ENCODE data around the gene MPG.

The MPG gene

DNA sequence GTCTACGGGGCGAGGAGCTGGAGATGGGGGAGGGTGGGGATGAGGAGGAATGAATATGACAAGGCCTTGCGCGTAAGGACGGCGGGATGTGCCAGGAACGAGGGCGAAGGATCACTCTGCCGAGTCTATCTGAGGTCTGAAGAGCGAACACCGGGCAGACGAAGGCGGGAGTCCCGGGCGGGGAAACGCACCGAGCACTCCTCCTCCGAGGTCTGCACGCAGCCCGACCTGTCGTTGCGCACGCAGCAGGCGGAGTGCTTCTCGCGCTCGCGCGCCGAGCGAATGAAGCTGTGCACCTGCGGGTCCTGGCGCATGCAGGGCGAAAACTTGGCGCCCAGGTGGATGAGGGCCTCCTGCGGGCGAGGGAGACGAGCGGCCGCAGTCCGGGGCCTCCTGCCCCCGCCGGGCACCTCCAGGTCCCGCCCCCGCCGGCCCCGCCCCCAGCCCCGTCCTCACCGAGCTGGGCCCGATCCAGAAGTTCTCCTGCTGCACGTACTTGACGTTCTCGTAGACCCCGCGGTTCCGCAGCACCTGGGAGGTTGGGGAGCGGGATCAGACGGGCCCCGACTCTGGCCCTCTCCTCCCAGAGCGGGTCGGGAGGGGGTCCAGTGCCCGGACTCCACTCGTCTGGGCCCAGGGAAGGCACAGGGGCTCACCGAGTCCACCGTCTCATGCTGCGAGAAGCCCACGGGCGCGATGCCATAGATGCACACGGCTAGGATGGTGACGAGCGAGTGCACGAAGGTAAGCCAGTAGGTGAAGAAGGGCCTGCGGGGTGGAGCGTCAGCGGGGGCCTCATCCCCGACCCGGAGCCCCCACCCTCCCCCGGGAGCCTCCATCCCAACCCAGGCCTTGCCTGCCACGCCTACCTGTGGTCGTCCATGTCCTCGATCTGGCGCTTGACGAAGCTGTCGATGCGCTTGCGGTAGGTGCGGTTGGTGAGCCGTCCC, 16.8 kb upstream of the MPG start:
- no peak for TF ChIP-seq CTCF (IDR thresholded peaks at IDR 0.05; ENCODE audit: insufficient read depth, low read length, poor library complexity, severe bottlenecking)
- peak; percentile 16 for DNase-seq (ENCODE audit: extremely low read depth, insufficient read length)
- no peak overlapping the region for H3K4me3 ChIP-seq (replicated peaks; ENCODE audit: low read depth, low read length)
- peaks cover 20% of the 10 kb centered on the region for H3K36me3 ChIP-seq (ENCODE audit: control insufficient read depth, insufficient read depth, low read length)
- no peaks in the 10 kb centered on the region for H3K27me3 ChIP-seq (replicated peaks; ENCODE audit: control insufficient read depth, insufficient read depth, low read length)

DNA sequence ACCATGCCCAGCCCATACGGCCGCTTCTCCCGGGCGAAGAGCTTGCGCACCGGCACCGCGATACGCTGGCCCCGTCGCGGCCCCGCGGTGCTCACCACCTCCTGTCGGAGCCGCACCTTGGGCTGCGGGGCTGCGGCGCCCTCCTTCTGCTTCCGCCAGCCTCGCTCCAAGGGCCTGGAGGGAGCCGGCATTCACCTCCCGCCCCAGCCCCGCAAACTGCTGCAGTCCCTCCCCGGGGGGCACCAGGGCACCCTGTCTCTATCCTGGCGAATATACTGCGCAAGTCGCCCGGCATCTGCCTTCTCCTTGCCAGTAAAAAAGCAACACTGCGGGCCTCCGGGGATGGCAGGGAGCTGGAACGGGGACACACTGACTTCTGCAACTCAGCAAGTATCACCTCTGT, 16.1 kb upstream of the MPG start:
- TF ChIP-seq CTCF (IDR thresholded peaks at IDR 0.05; ENCODE audit: insufficient read depth, low read length, poor library complexity, severe bottlenecking): no peak
- peaks cover 14% of the 10 kb centered on the region for H3K36me3 ChIP-seq (ENCODE audit: control insufficient read depth, insufficient read depth, low read length)
- no peaks in the 10 kb centered on the region for H3K27me3 ChIP-seq (replicated peaks; ENCODE audit: control insufficient read depth, insufficient read depth, low read length)
- H3K4me3 ChIP-seq (replicated peaks; ENCODE audit: low read depth, low read length): no peak overlapping the region
- peak; percentile 6 for DNase-seq (ENCODE audit: extremely low read depth, insufficient read length)

- H3K4me3 ChIP-seq (replicated peaks; ENCODE audit: low read depth, low read length): no peak overlapping the region
- DNase-seq (ENCODE audit: extremely low read depth, insufficient read length): peak; percentile 10
- no peaks in the 10 kb centered on the region for H3K27me3 ChIP-seq (replicated peaks; ENCODE audit: control insufficient read depth, insufficient read depth, low read length)
- no peak for TF ChIP-seq CTCF (IDR thresholded peaks at IDR 0.05; ENCODE audit: insufficient read depth, low read length, poor library complexity, severe bottlenecking)
- H3K36me3 ChIP-seq (ENCODE audit: control insufficient read depth, insufficient read depth, low read length): peaks cover 9% of the 10 kb centered on the region
These were observed 15.6 kb upstream of the MPG start for GRCh38 chr16:62283-62967.

DNA sequence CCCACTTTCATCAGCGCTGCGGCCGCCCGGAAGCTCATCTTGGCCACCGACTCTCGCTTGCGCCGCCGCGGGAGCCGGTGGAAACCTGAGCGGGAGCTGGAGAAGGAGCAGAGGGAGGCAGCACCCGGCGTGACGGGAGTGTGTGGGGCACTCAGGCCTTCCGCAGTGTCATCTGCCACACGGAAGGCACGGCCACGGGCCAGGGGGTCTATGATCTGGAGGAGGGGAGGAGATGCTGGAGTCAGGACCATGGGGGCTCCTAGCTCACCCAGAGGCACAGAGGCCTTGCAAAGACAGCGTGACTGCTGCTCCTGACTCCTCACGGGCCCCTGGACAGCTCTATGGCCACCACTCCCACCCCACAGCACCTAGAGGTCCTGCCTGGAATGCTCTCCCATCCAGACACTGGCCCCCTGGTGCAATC, 15.0 kb upstream of the MPG start:
- TF ChIP-seq CTCF (IDR thresholded peaks at IDR 0.05; ENCODE audit: insufficient read depth, low read length, poor library complexity, severe bottlenecking): no peak
- DNase-seq (ENCODE audit: extremely low read depth, insufficient read length): peak; percentile 5
- Histone ChIP-seq H3K27me3 (replicated peaks; ENCODE audit: control insufficient read depth, insufficient read depth, low read length) (no peaks in the 10 kb centered on the region), H3K4me3 (replicated peaks; ENCODE audit: low read depth, low read length) (no peak overlapping the region), H3K36me3 (ENCODE audit: control insufficient read depth, insufficient read depth, low read length) (peaks cover 5% of the 10 kb centered on the region)

- Histone ChIP-seq H3K36me3 (ENCODE audit: control insufficient read depth, insufficient read depth, low read length) (peaks cover 1% of the 10 kb centered on the region), H3K4me3 (replicated peaks; ENCODE audit: low read depth, low read length) (no peak overlapping the region), H3K27me3 (replicated peaks; ENCODE audit: control insufficient read depth, insufficient read depth, low read length) (no peaks in the 10 kb centered on the region; the same call in 1 of the 2 replicates)
- peak; percentile 1 for DNase-seq (ENCODE audit: extremely low read depth, insufficient read length)
- no peak for TF ChIP-seq CTCF (IDR thresholded peaks at IDR 0.05; ENCODE audit: insufficient read depth, low read length, poor library complexity, severe bottlenecking)
These were observed 14.6 kb upstream of the MPG start for GRCh38 chr16:63466-63865.
